OCI-LY7 (cell line): Measurements from ENCODE around the gene LONP1. TPM values are rescaled to one million over a fixed set of nuclear protein-coding genes. Genes with fewer than 3 reads are reported as not detected.

Experiments used
- BruUV-seq: library from RNA; stranded (reverse); fragments of 400-500 nt; replicated peaks from 2 replicates; lab custom pipeline; 2021; lab: Mats Ljungman, UMichigan
- CTCF ChIA-PET: fragments of 300-600 bp; sonication (Branson Sonifier 250); formaldehyde crosslinking; loops from one replicate; lab custom pipeline; 2022; ENCODE audit warnings: antibody characterized with exemption; ENCODE audit not compliant: unreplicated experiment; lab: Charles Lee
- POLR2A ChIA-PET: fragments of 300-600 bp; sonication (Branson Sonifier 250); formaldehyde crosslinking; loops from one replicate; lab custom pipeline; 2022; ENCODE audit warnings: antibody characterized with exemption; lab: Charles Lee
- DNase-seq: peaks from one replicate; pipeline ENCODE4 v3.0.0-alpha.2; 2015; ENCODE audit warnings: low spot score
- H2AFZ ChIP-seq: fragments of 200-600 bp; sonication (generic), shearing (Covaris generic); 2 replicates; pipeline ENCODE4 v1.6.1; 2014; ENCODE audit warnings: mild to moderate bottlenecking, antibody characterized with exemption, low read length, moderate library complexity
- H3K27ac ChIP-seq: fragments of 200-600 bp; sonication (generic); 2 replicates; pipeline ENCODE4 v1.5.1; 2014; ENCODE audit warnings: mixed run types, low read depth, mild to moderate bottlenecking, moderate library complexity, low read length, inconsistent platforms; ENCODE audit not compliant: poor library complexity, severe bottlenecking
- H3K36me3 ChIP-seq: fragments of 200-600 bp; sonication (generic); 2 replicates; pipeline ENCODE4 v1.6.1; 2014; ENCODE audit warnings: mild to moderate bottlenecking, antibody characterized with exemption, low read length, moderate library complexity, mixed read lengths; ENCODE audit not compliant: insufficient read depth
- H3K4me1 ChIP-seq: fragments of 200-600 bp; sonication (generic); 2 replicates; pipeline ENCODE4 v1.5.1; 2014; ENCODE audit warnings: mild to moderate bottlenecking, low read length; ENCODE audit not compliant: insufficient read depth, poor library complexity, severe bottlenecking
- H3K4me2 ChIP-seq: fragments of 200-600 bp; sonication (generic); 2 replicates; pipeline ENCODE4 v1.6.1; 2014; ENCODE audit warnings: mild to moderate bottlenecking, low read length
- H3K4me3 ChIP-seq: fragments of 200-600 bp; sonication (generic); 2 replicates; pipeline ENCODE4 v1.5.1; 2014; ENCODE audit warnings: mild to moderate bottlenecking, low read depth, low read length; ENCODE audit not compliant: poor library complexity, severe bottlenecking
- H3K79me2 ChIP-seq: fragments of 200-600 bp; sonication (generic); 2 replicates; pipeline ENCODE4 v1.6.1; 2016; ENCODE audit warnings: low read depth, mild to moderate bottlenecking, low read length, moderate library complexity, mixed read lengths; ENCODE audit not compliant: insufficient read depth
- H3K9me2 ChIP-seq: fragments of 200-600 bp; sonication (generic); 2 replicates; pipeline ENCODE4 v1.6.1; 2016; ENCODE audit warnings: mild to moderate bottlenecking, low read length, mixed read lengths; ENCODE audit not compliant: insufficient read depth
- H3K9me3 ChIP-seq: fragments of 200-600 bp; sonication (generic); 2 replicates; pipeline ENCODE4 v1.6.1; 2014; ENCODE audit warnings: mild to moderate bottlenecking, mixed run types, low read length, mixed read lengths
- H4K20me1 ChIP-seq: fragments of 200-600 bp; sonication (generic); 2 replicates; pipeline ENCODE4 v1.6.1; 2014; ENCODE audit warnings: mild to moderate bottlenecking, antibody characterized with exemption, low read length, moderate library complexity, mixed read lengths; ENCODE audit not compliant: insufficient read depth
- EZH2phosphoT487 ChIP-seq: fragments of 200-600 bp; sonication (generic); IDR thresholded peaks from 2 replicates; pipeline ENCODE4 v1.6.1; 2018; ENCODE audit warnings: low read depth, borderline replicate concordance, mild to moderate bottlenecking, mixed run types, antibody characterized with exemption, low read length, moderate library complexity, mixed read lengths
- intact Hi-C: fragments of 100-400 bp; cut with micrococcal nuclease; formaldehyde crosslinking; loops from one replicate; pipeline ENCODE4 v1.10.0; 2022; ENCODE audit not compliant: unreplicated experiment
- total RNA-seq, 2 experiments: library from RNA; depleted of rRNA in 1 of 2; stranded (reverse); fragments of >200 nt in 1 of 2; shearing (Covaris generic) in 1 of 2; gene quantifications; 2 replicates each; pipeline ENCODE4 v1.2.3, GENCODE V29; 2014 to 2022
- TF ChIP-seq, protein P1 (sequence below): fragments of 200-600 bp; sonication (generic); conservative IDR thresholded peaks from 2 replicates; pipeline ENCODE4 v1.5.1; 2014; ENCODE audit warnings: mild to moderate bottlenecking, antibody characterized with exemption, low read length, moderate library complexity, mixed read lengths

LONP1 gene
- total RNA-seq, 2 experiments from 2014 or later = 170 to 280 TPM

DNA sequence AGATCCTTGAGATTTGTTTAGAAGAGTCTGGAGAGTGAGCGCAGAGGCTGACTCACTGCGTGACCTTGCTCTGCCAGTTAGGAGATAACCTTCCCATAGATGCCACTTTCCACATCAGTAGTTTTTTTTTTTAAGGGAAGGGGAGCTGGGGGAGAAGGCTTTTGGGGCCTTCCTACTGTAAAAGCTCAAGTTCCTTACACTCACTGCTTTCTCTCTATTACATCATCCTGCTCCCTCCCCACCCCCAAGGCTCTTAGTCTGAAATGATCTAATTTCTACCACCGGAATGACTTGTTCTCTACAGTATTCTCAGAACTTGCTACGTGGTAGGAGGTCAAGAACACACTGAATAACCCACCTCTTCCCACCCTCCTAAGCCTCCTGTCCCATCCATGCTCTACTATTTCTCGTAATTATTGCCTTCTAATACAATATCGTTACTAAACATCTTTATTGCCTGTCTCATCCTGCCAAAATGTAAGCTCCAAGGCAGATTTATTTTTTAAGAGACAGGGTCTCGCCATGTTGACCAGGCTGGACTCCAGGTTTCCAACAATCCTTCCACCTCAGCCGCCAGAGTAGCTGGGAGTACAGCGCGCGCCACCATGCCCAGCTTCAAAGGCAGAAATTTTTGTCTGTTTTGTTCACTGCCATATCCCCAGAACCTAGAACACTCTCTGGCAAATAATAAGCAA, 1.2 kb downstream of the LONP1 start:
- H3K4me2 ChIP-seq = peak overlapping the region; percentile 82
- peak overlapping the region; percentile 98 for H3K4me3 ChIP-seq
- peak; percentile 72 for DNase-seq
- 0 out of 2 replicates have a peak, but pooled peaks cover 8% of the 10 kb centered on the region for H4K20me1 ChIP-seq
- peaks cover 26% of the 10 kb centered on the region for H3K4me1 ChIP-seq
- TF ChIP-seq, protein P1, sequence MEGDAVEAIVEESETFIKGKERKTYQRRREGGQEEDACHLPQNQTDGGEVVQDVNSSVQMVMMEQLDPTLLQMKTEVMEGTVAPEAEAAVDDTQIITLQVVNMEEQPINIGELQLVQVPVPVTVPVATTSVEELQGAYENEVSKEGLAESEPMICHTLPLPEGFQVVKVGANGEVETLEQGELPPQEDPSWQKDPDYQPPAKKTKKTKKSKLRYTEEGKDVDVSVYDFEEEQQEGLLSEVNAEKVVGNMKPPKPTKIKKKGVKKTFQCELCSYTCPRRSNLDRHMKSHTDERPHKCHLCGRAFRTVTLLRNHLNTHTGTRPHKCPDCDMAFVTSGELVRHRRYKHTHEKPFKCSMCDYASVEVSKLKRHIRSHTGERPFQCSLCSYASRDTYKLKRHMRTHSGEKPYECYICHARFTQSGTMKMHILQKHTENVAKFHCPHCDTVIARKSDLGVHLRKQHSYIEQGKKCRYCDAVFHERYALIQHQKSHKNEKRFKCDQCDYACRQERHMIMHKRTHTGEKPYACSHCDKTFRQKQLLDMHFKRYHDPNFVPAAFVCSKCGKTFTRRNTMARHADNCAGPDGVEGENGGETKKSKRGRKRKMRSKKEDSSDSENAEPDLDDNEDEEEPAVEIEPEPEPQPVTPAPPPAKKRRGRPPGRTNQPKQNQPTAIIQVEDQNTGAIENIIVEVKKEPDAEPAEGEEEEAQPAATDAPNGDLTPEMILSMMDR = no peak
- ChIA-PET POLR2A (interaction anchor here (0.6 to 2.7 kb wide), 5 partner anchors 29 to 829 kb away, joined by 3 to 8 read pairs (median 3); partner anchors contain the start of genes RPL36, SAFB and SAFB2), CTCF (interaction anchor here (0.5 to 1.0 kb wide), 3 partner anchors 8 to 80 kb away, joined by 3 to 17 read pairs (median 3); no protein-coding TSS in a partner anchor)
- intact Hi-C loops = no loop called here
- H3K9me3 ChIP-seq = no peaks in the 10 kb centered on the region
- BruUV-seq = TSS peak; percentile 99
- H3K9me2 ChIP-seq = no peaks in the 10 kb centered on the region
- peaks cover 59% of the 10 kb centered on the region for H3K79me2 ChIP-seq
- H3K36me3 ChIP-seq = peaks cover 51% of the 10 kb centered on the region
- peak overlapping the region; percentile 85 for H3K27ac ChIP-seq
- H2AFZ ChIP-seq = no peak overlapping the region

DNA sequence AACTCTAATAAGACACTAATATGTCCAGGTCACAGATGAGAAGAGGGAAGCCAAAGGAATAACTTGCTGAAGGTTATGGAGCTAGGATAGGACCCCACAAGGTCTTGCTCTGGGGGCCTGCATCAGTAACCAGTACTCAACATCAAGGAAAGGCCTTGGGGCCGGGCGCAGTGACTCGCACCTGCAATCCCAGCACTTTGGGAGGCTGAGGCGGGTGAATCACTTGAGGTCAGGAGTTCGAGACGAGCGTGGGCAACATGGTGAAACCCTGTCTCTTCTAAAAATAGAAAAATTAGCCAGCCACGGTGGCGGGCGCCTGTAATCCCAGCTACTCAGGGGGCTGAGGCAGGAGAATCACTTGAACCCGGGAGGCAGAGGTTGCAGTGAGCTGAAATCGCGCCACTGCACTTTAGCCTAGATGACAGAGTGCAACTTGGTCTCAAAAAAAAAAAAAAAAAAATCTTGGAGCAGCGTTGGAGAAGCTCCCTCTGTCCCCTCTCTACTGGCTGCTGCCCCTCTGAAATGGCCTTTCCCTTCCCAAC, 1.8 kb downstream of the LONP1 start:
- TF ChIP-seq, protein P1 = no peak
- TF ChIP-seq EZH2phosphoT487 = no peak
- no peak overlapping the region for H2AFZ ChIP-seq
- H3K36me3 ChIP-seq = peaks cover 58% of the 10 kb centered on the region
- 0 out of 2 replicates have a peak, but pooled peaks cover 8% of the 10 kb centered on the region for H4K20me1 ChIP-seq
- H3K79me2 ChIP-seq = peaks cover 64% of the 10 kb centered on the region
- peak overlapping the region; percentile 85 for H3K27ac ChIP-seq
- peaks cover 26% of the 10 kb centered on the region for H3K4me1 ChIP-seq
- H3K9me3 ChIP-seq = no peaks in the 10 kb centered on the region
- peak overlapping the region; percentile 82 for H3K4me2 ChIP-seq
- no peaks in the 10 kb centered on the region for H3K9me2 ChIP-seq
- CTCF ChIA-PET = interaction anchor here (0.5 kb wide), 1 partner anchor 81 kb away, joined by 17 read pairs; no protein-coding TSS in a partner anchor
- DNase-seq = no peak
- intact Hi-C loops = no loop called here
- peak overlapping the region; percentile 98 for H3K4me3 ChIP-seq
- POLR2A ChIA-PET = interaction anchor here (0.7 to 2.7 kb wide), 5 partner anchors 29 to 830 kb away, joined by 3 to 8 read pairs (median 3); partner anchors contain the start of genes RPL36, SAFB and SAFB2
- no TSS peak for BruUV-seq
